H9 (cell line): ENCODE measurements around the gene FASTK. TPM values are rescaled to one million over a fixed set of nuclear protein-coding genes. Genes with fewer than 3 reads are reported as not detected.

ENCODE experiments used
- DNase-seq: peaks from one replicate; pipeline ENCODE4 v3.0.0-alpha.2; 2017
- H2AFZ ChIP-seq: one replicate; pipeline ENCODE4 v1.6.1; 2013; ENCODE audit warnings: mild to moderate bottlenecking, low read length, control low read depth, moderate library complexity
- H2AK5ac ChIP-seq: 2 replicates; pipeline ENCODE4 v1.6.1; 2013; ENCODE audit warnings: low read length, control low read depth, mixed read lengths; ENCODE audit not compliant: insufficient read length
- H2BK120ac ChIP-seq: one replicate; pipeline ENCODE4 v1.6.1; 2013; ENCODE audit warnings: low read depth, mild to moderate bottlenecking, low read length, control low read depth, inconsistent platforms; ENCODE audit not compliant: poor library complexity, severe bottlenecking
- H2BK12ac ChIP-seq: 2 replicates; pipeline ENCODE4 v1.6.1; 2013; ENCODE audit warnings: low read length, control low read depth, mixed read lengths, low read depth; ENCODE audit not compliant: insufficient read length
- H2BK15ac ChIP-seq: 2 replicates; pipeline ENCODE4 v1.6.1; 2013; ENCODE audit warnings: low read depth, low read length, control low read depth
- H2BK20ac ChIP-seq: one replicate; pipeline ENCODE4 v1.6.1; 2013; ENCODE audit warnings: low read depth, mild to moderate bottlenecking, low read length, control low read depth, inconsistent platforms; ENCODE audit not compliant: poor library complexity, severe bottlenecking
- H2BK5ac ChIP-seq: 2 replicates; pipeline ENCODE4 v1.6.1; 2013; ENCODE audit warnings: low read length, control low read depth, mixed read lengths; ENCODE audit not compliant: insufficient read length
- H3K14ac ChIP-seq: 2 replicates; pipeline ENCODE4 v1.6.1; 2013; ENCODE audit warnings: low read length, control low read depth; ENCODE audit not compliant: insufficient read depth
- H3K18ac ChIP-seq: 2 replicates; pipeline ENCODE4 v1.6.1; 2013; ENCODE audit warnings: low read depth, mild to moderate bottlenecking, mixed read lengths, low read length, control low read depth; ENCODE audit not compliant: insufficient read length
- H3K23ac ChIP-seq: 2 replicates; pipeline ENCODE4 v1.6.1; 2013; ENCODE audit warnings: low read length, control low read depth, mixed read lengths, low read depth; ENCODE audit not compliant: insufficient read length
- H3K23me2 ChIP-seq: 2 replicates; pipeline ENCODE4 v1.6.1; 2013; ENCODE audit warnings: low read depth, mild to moderate bottlenecking, mixed read lengths, low read length, control low read depth; ENCODE audit not compliant: insufficient read length, poor library complexity, severe bottlenecking
- H3K27ac ChIP-seq: 2 replicates; pipeline ENCODE4 v1.5.1; 2013; ENCODE audit warnings: low read length, control low read depth, mixed read lengths, low read depth; ENCODE audit not compliant: insufficient read length
- H3K27me3 ChIP-seq: 2 replicates; pipeline ENCODE4 v1.6.1; 2013; ENCODE audit warnings: low read length, control low read depth, inconsistent platforms; ENCODE audit not compliant: insufficient read depth
- H3K4ac ChIP-seq: 2 replicates; pipeline ENCODE4 v1.6.1; 2013; ENCODE audit warnings: low read depth, mild to moderate bottlenecking, control low read depth, inconsistent platforms, low read length, moderate library complexity
- H3K4me1 ChIP-seq: 2 replicates; pipeline ENCODE4 v1.6.1; 2013; ENCODE audit warnings: low read length, control low read depth, inconsistent platforms; ENCODE audit not compliant: insufficient read depth
- H3K4me2 ChIP-seq: 2 replicates; pipeline ENCODE4 v1.6.1; 2013; ENCODE audit warnings: low read length, control low read depth, mixed read lengths; ENCODE audit not compliant: insufficient read length, insufficient read depth
- H3K56ac ChIP-seq: 2 replicates; pipeline ENCODE4 v1.6.1; 2013; ENCODE audit warnings: low read depth, mild to moderate bottlenecking, mixed read lengths, low read length, control low read depth; ENCODE audit not compliant: insufficient read length
- H3K79me1 ChIP-seq: 2 replicates; pipeline ENCODE4 v1.6.1; 2013; ENCODE audit warnings: low read depth, mild to moderate bottlenecking, moderate library complexity, low read length, control low read depth, inconsistent platforms; ENCODE audit not compliant: insufficient read depth, poor library complexity, severe bottlenecking
- H3K79me2 ChIP-seq: 2 replicates; pipeline ENCODE4 v1.6.1; 2013; ENCODE audit warnings: low read length, control low read depth, inconsistent platforms; ENCODE audit not compliant: insufficient read depth
- H3K9ac ChIP-seq: 2 replicates; pipeline ENCODE4 v1.6.1; 2013; ENCODE audit warnings: low read length, control low read depth, mixed read lengths; ENCODE audit not compliant: insufficient read length; ENCODE audit errors: extremely low read depth
- H3K9me3 ChIP-seq: one replicate; pipeline ENCODE4 v1.6.1; 2013; ENCODE audit warnings: low read depth, low read length, inconsistent platforms; ENCODE audit not compliant: control insufficient read depth
- H3T11ph ChIP-seq: one replicate; pipeline ENCODE4 v1.6.1; 2013; ENCODE audit warnings: mild to moderate bottlenecking, low read length, control low read depth, inconsistent platforms
- H4K20me1 ChIP-seq: one replicate; pipeline ENCODE4 v1.6.1; 2013; ENCODE audit not compliant: control insufficient read depth, insufficient read length, insufficient read depth
- H4K5ac ChIP-seq: 2 replicates; pipeline ENCODE4 v1.6.1; 2013; ENCODE audit warnings: low read depth, mild to moderate bottlenecking, mixed read lengths, low read length, control low read depth; ENCODE audit not compliant: insufficient read length
- H4K8ac ChIP-seq: replicated peaks from 2 replicates; pipeline ENCODE4 v1.6.1; 2013; ENCODE audit warnings: low read length, control low read depth, mixed read lengths, low read depth; ENCODE audit not compliant: insufficient read length
- H4K91ac ChIP-seq: 2 replicates; pipeline ENCODE4 v1.6.1; 2013; ENCODE audit warnings: low read depth, mild to moderate bottlenecking, moderate library complexity, mixed read lengths, low read length, control low read depth; ENCODE audit not compliant: insufficient read length
- H3K27ac Mint-ChIP-seq, 3 experiments: 2 replicates in 2 of 3; 3 replicates in 1 of 3; pipeline ENCODE4 v1.8.0; 2020 to 2021; ENCODE audit warnings: mixed read lengths in 3 of 3, mild to moderate bottlenecking in 1 of 3, moderate library complexity in 1 of 3
- H3K27me3 Mint-ChIP-seq: 2 replicates; pipeline ENCODE4 v1.8.0; 2021; ENCODE audit warnings: low read depth, mild to moderate bottlenecking, moderate library complexity, mixed read lengths
- H3K36me3 Mint-ChIP-seq, 3 experiments: 2 replicates in 2 of 3; 3 replicates in 1 of 3; pipeline ENCODE4 v1.8.0; 2020 to 2021; ENCODE audit warnings: low read depth in 3 of 3, mixed read lengths in 3 of 3; ENCODE audit not compliant: insufficient read depth in 1 of 3
- H3K4me1 Mint-ChIP-seq, 2 experiments: 2 replicates each; pipeline ENCODE4 v1.8.0; 2020; ENCODE audit warnings: mixed read lengths in 2 of 2
- H3K4me3 Mint-ChIP-seq, 2 experiments: 2 replicates in 1 of 2; 3 replicates in 1 of 2; pipeline ENCODE4 v1.8.0; 2020 to 2021; ENCODE audit warnings: mild to moderate bottlenecking in 2 of 2, mixed read lengths in 2 of 2, moderate library complexity in 1 of 2
- H3K9me3 Mint-ChIP-seq, 2 experiments: 2 replicates in 1 of 2; 3 replicates in 1 of 2; pipeline ENCODE4 v1.8.0; 2020; ENCODE audit warnings: mild to moderate bottlenecking in 2 of 2, mixed read lengths in 2 of 2, moderate library complexity in 1 of 2
- CTCF ChIP-seq: fragments of 200-600 bp; sonication (generic); conservative IDR thresholded peaks from 3 replicates; pipeline ENCODE4 v1.8.0; 2021; ENCODE audit warnings: antibody characterized with exemption, mild to moderate bottlenecking
- WGBS: extraction: QIAGEN DNeasy Blood & Tissue Kit; methylation state at CpG from one replicate; pipeline ENCODE4 v1.1.7; 2013; ENCODE audit warnings: missing lambda C conversion rate, low lambda C conversion rate, mixed read lengths; ENCODE audit not compliant: insufficient read length; ENCODE audit errors: extremely low coverage; 5-methylcytosine and 5-hydroxymethylcytosine counted together
- total RNA-seq: library from RNA; stranded (reverse); gene quantifications from 2 replicates; pipeline ENCODE4 v1.2.1, GENCODE V29; 2021

FASTK gene
- total RNA-seq, 1 experiment from 2014 or later = 57.8 TPM

- Histone ChIP-seq H3K4me2 (no peak overlapping the region), H3K18ac (no peak overlapping the region), H4K91ac (no peak overlapping the region), H2BK120ac (no peak overlapping the region), H4K8ac (no peak overlapping the region), H3K4ac (no peak overlapping the region), H3K27me3 (no peaks in the 10 kb centered on the region), H2AK5ac (no peak overlapping the region), H3K9me3 (no peaks in the 10 kb centered on the region), H3K79me2 (peaks cover 13% of the 10 kb centered on the region; the same call in 1 of the 2 replicates), H3K23me2 (peaks cover 3% of the 10 kb centered on the region), H3K56ac (no peak overlapping the region), H3K79me1 (peaks cover 7% of the 10 kb centered on the region), H2BK15ac (no peak overlapping the region), H4K20me1 (no peaks in the 10 kb centered on the region), H4K5ac (no peak overlapping the region), H3K23ac (no peak overlapping the region), H3K27ac (no peak overlapping the region), H2AFZ (no peak overlapping the region), H2BK5ac (no peak overlapping the region), H3K4me1 (peaks cover 13% of the 10 kb centered on the region), H2BK12ac (no peak overlapping the region), H3T11ph (no peak overlapping the region), H3K9ac (no peak overlapping the region), H2BK20ac (no peak overlapping the region), H3K14ac (0 out of 2 replicates have a peak overlapping the region, but pooled peaks have one; percentile 5)
- TF ChIP-seq CTCF = no peak
- Mint-ChIP-seq H3K9me3 (no peaks in the 10 kb centered on the region), H3K4me1 (peaks cover 21 to 35% of the 10 kb centered on the region in 2 experiments), H3K4me3 (no peak overlapping the region), H3K36me3 (peaks cover 0 to 17% (median 7%) of the 10 kb centered on the region in 3 experiments; a peak in 4 of 7 replicates), H3K27ac (peak overlapping the region in 1 of 3 experiments; percentile 86; a peak in 1 of 7 replicates), H3K27me3 (no peaks in the 10 kb centered on the region; the same call in 1 of the 2 replicates)
- WGBS = no CpG with 5 or more reads among the region's 20 CpGs
- DNase-seq = no peak
These were observed 19.0 kb upstream of the FASTK start for GRCh38 chr7:151099486-151100211.
